NCI-H1092 treated with DMSO at 0.1 percent for 48 hours (cell line): ENCODE measurements around the gene PRSS22.

ENCODE experiments used
- DNase-seq: peaks from one replicate; lab custom pipeline; 2025; lab: John Stamatoyannopoulos, UW

Gene PRSS22

GRCh38 chr16:2857451-2858244 is at the start of gene PRSS22:
PRSS22 (minus strand) TSS chr16:2858170; CDS start chr16:2858104, 66 bp downstream.
- no peak for DNase-seq

- peak; percentile 40 for DNase-seq
Observed at GRCh38 chr16:2907084-2907753, 49.2 kb upstream of the PRSS22 start.

GRCh38 chr16:2905988-2906387 is 48.0 kb upstream of the PRSS22 start:
- DNase-seq: no peak

- DNase-seq: peak; percentile 99
Observed at GRCh38 chr16:2905241-2905987, 47.4 kb upstream of the PRSS22 start.

- DNase-seq: no peak
Observed at GRCh38 chr16:2904922-2905240, 46.9 kb upstream of the PRSS22 start.

GRCh38 chr16:2904100-2904921 is 46.3 kb upstream of the PRSS22 start:
- DNase-seq: peak; percentile 82

GRCh38 chr16:2902337-2903130 is 44.6 kb upstream of the PRSS22 start:
- no peak for DNase-seq

GRCh38 chr16:2900526-2901075 is 42.6 kb upstream of the PRSS22 start:
- DNase-seq: no peak

GRCh38 chr16:2899564-2900072 is 41.6 kb upstream of the PRSS22 start:
- no peak for DNase-seq

- no peak for DNase-seq
Observed at GRCh38 chr16:2898831-2899563, 41.0 kb upstream of the PRSS22 start.

GRCh38 chr16:2897110-2897509 is 39.1 kb upstream of the PRSS22 start:
- no peak for DNase-seq

- DNase-seq: no peak
Observed at GRCh38 chr16:2896480-2897010, 38.6 kb upstream of the PRSS22 start.

GRCh38 chr16:2895813-2896212 is 37.8 kb upstream of the PRSS22 start:
- no peak for DNase-seq

- no peak for DNase-seq
Observed at GRCh38 chr16:2894231-2894630, 36.3 kb upstream of the PRSS22 start.

- DNase-seq: no peak
Observed at GRCh38 chr16:2884041-2884451, 26.1 kb upstream of the PRSS22 start.

- DNase-seq: peak; percentile 13
Observed at GRCh38 chr16:2883458-2883908, 25.5 kb upstream of the PRSS22 start.

GRCh38 chr16:2882650-2883457 is 24.9 kb upstream of the PRSS22 start, which contains the start of gene FLYWCH2:
FLYWCH2 (plus strand) TSS chr16:2883215; CDS start chr16:2896450, 13,235 bp downstream.
- DNase-seq: peak; percentile 98
